ENCODE data around the gene INHBB. TPM values are rescaled to one million over a fixed set of nuclear protein-coding genes. Genes with fewer than 3 reads are reported as not detected.

Gene INHBB
- 1 to 10 TPM in 3 of 4 donors, under 1 TPM in 1; 0.31 to 8.4 (median 3.4) TPM for total RNA-seq

DNA sequence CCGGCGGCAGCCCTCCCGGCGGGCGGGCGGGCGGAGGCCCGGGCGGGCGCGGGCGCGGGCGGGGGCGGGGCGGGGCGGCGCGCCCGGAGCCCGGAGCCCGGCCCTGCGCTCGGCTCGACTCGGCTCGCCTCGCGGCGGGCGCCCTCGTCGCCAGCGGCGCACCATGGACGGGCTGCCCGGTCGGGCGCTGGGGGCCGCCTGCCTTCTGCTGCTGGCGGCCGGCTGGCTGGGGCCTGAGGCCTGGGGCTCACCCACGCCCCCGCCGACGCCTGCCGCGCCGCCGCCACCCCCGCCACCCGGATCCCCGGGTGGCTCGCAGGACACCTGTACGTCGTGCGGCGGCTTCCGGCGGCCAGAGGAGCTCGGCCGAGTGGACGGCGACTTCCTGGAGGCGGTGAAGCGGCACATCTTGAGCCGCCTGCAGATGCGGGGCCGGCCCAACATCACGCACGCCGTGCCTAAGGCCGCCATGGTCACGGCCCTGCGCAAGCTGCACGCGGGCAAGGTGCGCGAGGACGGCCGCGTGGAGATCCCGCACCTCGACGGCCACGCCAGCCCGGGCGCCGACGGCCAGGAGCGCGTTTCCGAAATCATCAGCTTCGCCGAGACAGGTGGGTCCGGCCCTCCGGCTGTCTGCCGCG is at the start of gene INHBB:
Gene INHBB, plus strand, starts transcription at position 111 of the 641 bp plus-strand sequence. Its CDS starts 53 bp downstream, at position 164.
- no peaks in the 10 kb centered on the region for H3K36me3 ChIP-seq
- peaks cover 0 to 49% (median 35%) of the 10 kb centered on the region in 3 donors for H3K4me1 ChIP-seq
- ATAC-seq, result peak; percentile 32
- TF ChIP-seq POLR2AphosphoS5 (IDR thresholded peaks at IDR 0.05), result no peak
- no peak for TF ChIP-seq POLR2A (IDR thresholded peaks at IDR 0.05)
- no peak for TF ChIP-seq CTCF (IDR thresholded peaks at IDR 0.05)
- TF ChIP-seq EP300 (IDR thresholded peaks at IDR 0.05), result no peak
- H3K27ac ChIP-seq, result peak within 1 kb of the TSS in 3 of 4 donors; percentile 1 to 69 (median 60)
- H3K27me3 ChIP-seq, result peaks cover 95% of the 10 kb centered on the region
- no CpG with 5 or more reads among the region's 99 CpGs for WGBS, 2 donors (ENCODE audit: low coverage in 1 of 2)
- H3K4me3 ChIP-seq, result peak within 1 kb of the TSS; percentile 33 to 61
- no peaks in the 10 kb centered on the region for H3K9me3 ChIP-seq

DNA sequence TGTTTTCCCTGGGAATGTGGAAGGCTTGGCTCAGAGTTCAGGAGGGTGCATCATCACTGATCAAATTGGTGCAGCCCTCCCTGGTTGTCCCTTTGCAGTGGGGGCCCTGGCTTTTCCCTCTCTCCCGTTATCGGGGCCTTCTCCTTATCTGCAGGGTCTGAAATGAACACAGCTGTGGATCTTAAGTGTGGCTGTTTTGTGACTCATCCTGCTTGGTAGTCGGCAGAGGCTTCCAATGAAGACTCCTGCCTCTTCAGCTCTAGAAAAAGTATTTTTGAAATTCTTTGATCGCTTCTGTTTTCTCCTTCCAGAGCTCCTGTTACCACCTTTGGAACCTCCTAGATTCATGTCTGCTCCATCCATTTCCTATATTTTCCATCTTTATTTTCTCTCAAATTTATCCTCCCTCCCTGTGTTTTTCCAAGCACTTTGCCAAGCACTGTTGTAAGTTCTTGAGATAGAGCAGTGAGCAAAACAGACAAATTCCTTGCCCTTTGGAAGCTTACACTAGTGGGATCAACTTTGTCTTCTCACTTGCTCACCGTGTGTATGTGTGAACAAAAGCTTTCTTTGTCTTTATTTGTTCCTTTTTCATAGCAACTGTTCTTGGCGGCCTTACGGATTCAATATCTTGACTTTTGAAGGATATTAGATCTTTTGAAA is 47.6 kb upstream of the INHBB start:
- ATAC-seq, result no peak
- Histone ChIP-seq H3K9me3 (no peaks in the 10 kb centered on the region), H3K4me3 (no peak overlapping the region), H3K36me3 (peaks cover 0 to 84% of the 10 kb centered on the region in 2 donors), H3K27me3 (no peaks in the 10 kb centered on the region), H3K4me1 (no peaks in the 10 kb centered on the region), H3K27ac (no peak overlapping the region)
- 63 to 74% methylated on average over 5 to 6 of the region's 7 CpGs for WGBS, 2 donors (ENCODE audit: low coverage in 1 of 2)
- TF ChIP-seq POLR2A (IDR thresholded peaks at IDR 0.05), result no peak
- no peak for TF ChIP-seq CTCF (IDR thresholded peaks at IDR 0.05)
- TF ChIP-seq EP300 (IDR thresholded peaks at IDR 0.05), result no peak
- no peak for TF ChIP-seq POLR2AphosphoS5 (IDR thresholded peaks at IDR 0.05)

DNA sequence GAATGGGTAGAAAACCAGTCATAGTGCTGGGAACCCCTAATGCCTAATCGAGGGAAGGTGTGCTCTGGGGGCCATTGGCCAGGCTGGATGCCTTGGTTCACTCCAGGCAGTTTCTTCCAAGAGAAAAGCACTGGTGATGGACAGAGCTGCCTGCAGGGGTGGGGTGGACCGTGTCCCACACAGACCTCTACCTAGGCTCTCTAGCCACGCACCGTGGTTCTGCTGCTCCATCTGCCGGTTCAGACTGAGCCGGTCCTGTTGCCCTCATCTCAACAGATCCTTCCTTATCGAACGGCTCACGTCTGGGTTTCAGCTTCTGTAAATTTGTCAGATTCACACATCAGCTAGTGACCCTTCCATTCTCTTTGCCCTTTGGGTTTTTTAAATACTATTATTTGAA is 46.9 kb upstream of the INHBB start:
- no peak for ATAC-seq
- H3K27ac ChIP-seq, result no peak overlapping the region
- no peak overlapping the region for H3K4me3 ChIP-seq
- no peaks in the 10 kb centered on the region for H3K27me3 ChIP-seq
- no peak for TF ChIP-seq POLR2AphosphoS5 (IDR thresholded peaks at IDR 0.05)
- TF ChIP-seq EP300 (IDR thresholded peaks at IDR 0.05), result no peak
- no peak for TF ChIP-seq POLR2A (IDR thresholded peaks at IDR 0.05)
- TF ChIP-seq CTCF (IDR thresholded peaks at IDR 0.05), result no peak
- peaks cover 0 to 84% of the 10 kb centered on the region in 2 donors for H3K36me3 ChIP-seq
- 88 to 97% methylated on average over 5 to 8 of the region's 9 CpGs for WGBS, 2 donors (ENCODE audit: low coverage in 1 of 2)
- no peaks in the 10 kb centered on the region for H3K4me1 ChIP-seq
- no peaks in the 10 kb centered on the region for H3K9me3 ChIP-seq

- no peak overlapping the region for H3K4me3 ChIP-seq
- no peaks in the 10 kb centered on the region for H3K4me1 ChIP-seq
- H3K27me3 ChIP-seq, result no peaks in the 10 kb centered on the region
- ATAC-seq, result no peak
- no peak overlapping the region for H3K27ac ChIP-seq
- peaks cover 0 to 82% of the 10 kb centered on the region in 2 donors for H3K36me3 ChIP-seq
- 85 to 96% methylated on average over 3 to 4 of the region's 6 CpGs for WGBS, 2 donors (ENCODE audit: low coverage in 1 of 2)
- H3K9me3 ChIP-seq, result no peaks in the 10 kb centered on the region
- no peak for TF ChIP-seq POLR2AphosphoS5 (IDR thresholded peaks at IDR 0.05)
- TF ChIP-seq EP300 (IDR thresholded peaks at IDR 0.05), result no peak
- no peak for TF ChIP-seq POLR2A (IDR thresholded peaks at IDR 0.05)
- TF ChIP-seq CTCF (IDR thresholded peaks at IDR 0.05), result no peak
Observed at GRCh38 chr2:120299561-120299960, 46.4 kb upstream of the INHBB start.

DNA sequence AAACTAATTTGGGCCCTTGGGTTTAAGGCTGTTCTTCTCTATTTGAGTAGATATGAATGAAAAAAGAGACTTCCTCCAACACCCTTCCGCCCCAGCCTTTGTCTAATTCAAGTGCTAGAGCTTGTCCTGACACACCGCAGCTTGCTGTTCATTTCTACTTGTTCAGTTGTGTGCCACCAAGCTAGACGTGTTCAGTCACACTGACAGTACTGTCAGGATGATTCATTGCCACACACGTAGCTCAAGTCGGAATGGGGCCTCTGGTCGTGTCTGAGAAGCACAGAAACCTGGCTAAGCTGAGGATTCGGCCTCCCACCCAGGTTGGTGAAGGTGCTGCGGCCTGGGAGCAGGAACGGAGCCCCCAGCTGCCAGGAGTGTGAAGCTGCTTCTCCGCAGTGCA is 45.6 kb upstream of the INHBB start:
- no peak for ATAC-seq
- H3K4me1 ChIP-seq, result no peaks in the 10 kb centered on the region
- no peak overlapping the region for H3K4me3 ChIP-seq
- WGBS, 2 donors (ENCODE audit: low coverage in 1 of 2), result 77 to 82% methylated on average over 3 to 6 of the region's 10 CpGs
- H3K9me3 ChIP-seq, result no peaks in the 10 kb centered on the region
- no peak overlapping the region for H3K27ac ChIP-seq
- no peaks in the 10 kb centered on the region for H3K27me3 ChIP-seq
- H3K36me3 ChIP-seq, result peaks cover 0 to 76% of the 10 kb centered on the region in 2 donors
- TF ChIP-seq POLR2A (IDR thresholded peaks at IDR 0.05) (no peak), CTCF (IDR thresholded peaks at IDR 0.05) (no peak), POLR2AphosphoS5 (IDR thresholded peaks at IDR 0.05) (no peak), EP300 (IDR thresholded peaks at IDR 0.05) (no peak)
